Thyroid gland (tissue), 4 donors: ENCODE measurements around the gene HDDC3. TPM values are rescaled to one million over a fixed set of nuclear protein-coding genes. Genes with fewer than 3 reads are reported as not detected.

ENCODE experiments used
- DNase-seq, 2 donors: peaks; one replicate each; pipeline ENCODE4 v3.0.0-alpha.2; 2019
- H3K27ac ChIP-seq, 3 donors: fragments of 200-600 bp; sonication (generic); 1 replicate in 2 of 3; 2 replicates in 1 of 3; pipeline ENCODE4 v1.5.1; 2016 to 2019; ENCODE audit warnings: mild to moderate bottlenecking in 1 of 3, moderate library complexity in 1 of 3
- H3K27me3 ChIP-seq: fragments of 200-600 bp; sonication (generic); one replicate; pipeline ENCODE4 v1.5.1; 2019
- H3K36me3 ChIP-seq, 2 donors: fragments of 200-600 bp; sonication (generic); one replicate each; pipeline ENCODE4 v1.5.1; 2016 to 2019
- H3K4me1 ChIP-seq, 2 donors: fragments of 200-600 bp; sonication (generic); one replicate each; pipeline ENCODE4 v1.5.1; 2017 to 2019
- H3K4me3 ChIP-seq, 3 donors: fragments of 200-600 bp; sonication (generic); replicated peaks in 1 of 3; 1 replicate in 2 of 3; 2 replicates in 1 of 3; pipeline ENCODE4 v1.5.1; 2016; ENCODE audit warnings: mild to moderate bottlenecking in 1 of 3
- H3K9me3 ChIP-seq: fragments of 200-600 bp; sonication (generic); one replicate; pipeline ENCODE4 v1.5.1; 2017
- CTCF ChIP-seq, 6 experiments: fragments of 200-600 bp in 3 of 6; fragments of 450-650 bp in 3 of 6; sonication (generic) in 3 of 6; IDR thresholded peaks; one replicate each; pipeline ENCODE4 v1.5.1; 2016 to 2019; ENCODE audit warnings: antibody characterized with exemption in 6 of 6, mild to moderate bottlenecking in 2 of 6, inconsistent platforms in 1 of 6, moderate library complexity in 1 of 6
- POLR2A ChIP-seq, 2 donors: fragments of 450-650 bp; IDR thresholded peaks; one replicate each; pipeline ENCODE4 v1.6.1; 2017; ENCODE audit warnings: antibody characterized with exemption in 2 of 2, mild to moderate bottlenecking in 2 of 2, moderate library complexity in 1 of 2
- WGBS, 2 donors: methylation state at CpG; one replicate each; pipeline ENCODE4 v1.1.5; 2017; 5-methylcytosine and 5-hydroxymethylcytosine counted together
- intact Hi-C: fragments of 100-400 bp; cut with DNase I; formaldehyde crosslinking; loops from one replicate; pipeline ENCODE4 v1.15.1; 2023
- total RNA-seq, 4 donors: library from RNA; depleted of rRNA; stranded (reverse); fragments of >200 nt; gene quantifications; one replicate each; pipeline ENCODE4 v1.2.3, GENCODE V29; 2016

The HDDC3 gene
- total RNA-seq, 4 donors from 2014 or later, result 13.3 to 25.7 (median 18.0) TPM

- H3K27ac ChIP-seq, result peak within 1 kb of the TSS; percentile 46 to 78 (median 69)
- peak within 1 kb of the TSS; percentile 63 to 77 (median 76) for H3K4me3 ChIP-seq
- peaks cover 9 to 11% of the 10 kb centered on the region in 2 donors for H3K36me3 ChIP-seq
- DNase-seq, result peak; percentile 95 to 96
- no peaks in the 10 kb centered on the region for H3K9me3 ChIP-seq
- H3K27me3 ChIP-seq, result no peaks in the 10 kb centered on the region
- TF ChIP-seq POLR2A (IDR thresholded peaks at IDR 0.05) (peak in 1 of 2 donors; percentile 94), CTCF (IDR thresholded peaks at IDR 0.05) (peak in 1 of 6 experiments; percentile 5)
- peaks cover 23 to 45% of the 10 kb centered on the region in 2 donors for H3K4me1 ChIP-seq
- intact Hi-C loops, result no loop called here
- WGBS, 2 donors, result 0 to 4% methylated on average over 5 to 9 of the region's 65 CpGs
Observed at GRCh38 chr15:90934949-90935751, 2.8 kb upstream of the HDDC3 start, which contains the start of gene UNC45A. Gene UNC45A (plus strand): TSS chr15:90935285. CDS start chr15:90935325, 40 bp downstream.

- no peak for TF ChIP-seq POLR2A (IDR thresholded peaks at IDR 0.05)
- peak; percentile 63 to 91 (median 76) for TF ChIP-seq CTCF (IDR thresholded peaks at IDR 0.05)
- 0 to 3% methylated on average over 11 to 19 of the region's 19 CpGs for WGBS, 2 donors
- Histone ChIP-seq H3K9me3 (no peaks in the 10 kb centered on the region), H3K4me3 (peak overlapping the region in 2 of 3 donors; percentile 63 to 76), H3K36me3 (peaks cover 2 to 4% of the 10 kb centered on the region in 2 donors), H3K27me3 (no peaks in the 10 kb centered on the region), H3K27ac (peak overlapping the region in 2 of 3 donors; percentile 69 to 78), H3K4me1 (peaks cover 23 to 45% of the 10 kb centered on the region in 2 donors)
- intact Hi-C loops, result no loop called here
- peak; percentile 90 to 91 for DNase-seq
Observed at GRCh38 chr15:90934256-90934948, 2.1 kb upstream of the HDDC3 start.

GRCh38 chr15:90933301-90933700, 952 bp upstream of the HDDC3 start:
- H3K27ac ChIP-seq, result no peak overlapping the region
- TF ChIP-seq POLR2A (IDR thresholded peaks at IDR 0.05) (no peak), CTCF (IDR thresholded peaks at IDR 0.05) (no peak)
- no peak for DNase-seq
- 64 to 67% methylated on average over 1 of the region's 1 CpG for WGBS, 2 donors
- H3K9me3 ChIP-seq, result no peaks in the 10 kb centered on the region
- peaks cover 23 to 45% of the 10 kb centered on the region in 2 donors for H3K4me1 ChIP-seq
- H3K36me3 ChIP-seq, result peaks cover 0 to 1% of the 10 kb centered on the region in 2 donors
- H3K27me3 ChIP-seq, result no peaks in the 10 kb centered on the region
- intact Hi-C loops, result no loop called here
- H3K4me3 ChIP-seq, result no peak overlapping the region

- H3K9me3 ChIP-seq, result no peaks in the 10 kb centered on the region
- no peak for DNase-seq
- H3K36me3 ChIP-seq, result no peaks in the 10 kb centered on the region
- no peaks in the 10 kb centered on the region for H3K27me3 ChIP-seq
- TF ChIP-seq POLR2A (IDR thresholded peaks at IDR 0.05), result no peak
- no peak for TF ChIP-seq CTCF (IDR thresholded peaks at IDR 0.05)
- intact Hi-C loops, result no loop called here
- H3K4me3 ChIP-seq, result peak overlapping the region in 1 of 3 donors; percentile 85
- WGBS, 2 donors, result 19 to 34% methylated on average over 4 to 5 of the region's 5 CpGs
- H3K4me1 ChIP-seq, result peaks cover 23 to 45% of the 10 kb centered on the region in 2 donors
- H3K27ac ChIP-seq, result peak overlapping the region; percentile 68 to 97 (median 86)
Observed at GRCh38 chr15:90932660-90932991, 277 bp upstream of the HDDC3 start.

GRCh38 chr15:90931575-90931827, 848 bp downstream of the HDDC3 start:
- H3K4me3 ChIP-seq, result peak overlapping the region in 2 of 3 donors; percentile 0 to 85
- no peaks in the 10 kb centered on the region for H3K36me3 ChIP-seq
- H3K9me3 ChIP-seq, result no peaks in the 10 kb centered on the region
- peak overlapping the region; percentile 68 to 97 (median 86) for H3K27ac ChIP-seq
- peaks cover 23 to 45% of the 10 kb centered on the region in 2 donors for H3K4me1 ChIP-seq
- DNase-seq, result no peak
- TF ChIP-seq CTCF (IDR thresholded peaks at IDR 0.05) (no peak), POLR2A (IDR thresholded peaks at IDR 0.05) (no peak)
- intact Hi-C loops, result no loop called here
- 18 to 28% methylated on average over 6 of the region's 6 CpGs for WGBS, 2 donors
- H3K27me3 ChIP-seq, result no peaks in the 10 kb centered on the region
